ENCODE results near the gene ZFP36L1.
"Not testable (repeated sequence)": the region's sequence is repeated elsewhere in the genome, so short reads cannot be mapped to it uniquely, and the experiment has no call there.

Gene ZFP36L1

GRCh38 chr14:68784226-68784910 lies 8.5 kb downstream of the ZFP36L1 start:
- no peak for DNase-seq (ENCODE audit: low read depth)

- no peak for DNase-seq (ENCODE audit: low read depth)
Observed at GRCh38 chr14:68783408-68784225, 9.2 kb downstream of the ZFP36L1 start.

GRCh38 chr14:68782091-68782981 lies 10.5 kb downstream of the ZFP36L1 start:
- DNase-seq (ENCODE audit: low read depth): no peak

- DNase-seq (ENCODE audit: low read depth): no peak
Observed at GRCh38 chr14:68781161-68782021, 11.5 kb downstream of the ZFP36L1 start.

GRCh38 chr14:68780358-68781160 lies 12.3 kb downstream of the ZFP36L1 start:
- no peak for DNase-seq (ENCODE audit: low read depth)

DNA sequence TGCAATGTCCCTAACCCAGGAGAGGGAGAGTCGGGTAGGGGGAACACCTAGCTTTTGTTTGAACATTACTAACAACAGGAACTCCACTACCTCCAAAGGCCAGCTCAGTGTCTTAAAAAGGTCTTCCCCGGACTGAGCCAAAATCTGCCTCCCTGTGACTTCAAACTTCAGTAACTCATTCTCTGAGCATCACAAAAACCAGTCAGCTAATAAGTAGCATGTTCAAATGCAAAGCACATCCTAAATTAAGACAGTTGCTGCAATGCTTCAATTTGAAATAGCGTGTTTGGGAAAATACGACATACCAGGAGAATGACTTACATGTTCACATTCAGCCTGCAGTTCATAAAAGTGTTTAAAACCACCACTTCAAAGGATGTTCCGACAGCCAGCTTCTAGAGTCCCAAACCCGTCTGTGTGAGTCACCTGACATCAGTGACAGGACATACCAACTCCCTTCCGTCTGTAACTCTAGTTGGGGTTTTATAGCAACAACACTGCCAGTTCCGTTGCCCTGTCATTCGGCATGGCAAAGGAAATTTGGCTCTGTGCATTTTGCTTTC lies 13.0 kb downstream of the ZFP36L1 start:
- DNase-seq (ENCODE audit: low read depth): peak; percentile 89

- DNase-seq (ENCODE audit: low read depth): no peak
Observed at GRCh38 chr14:68777644-68778043, 15.2 kb downstream of the ZFP36L1 start.

GRCh38 chr14:68775614-68776126 lies 17.2 kb downstream of the ZFP36L1 start:
- DNase-seq (ENCODE audit: low read depth): no peak

- no peak for DNase-seq (ENCODE audit: low read depth)
Observed at GRCh38 chr14:68774771-68775613, 17.9 kb downstream of the ZFP36L1 start.

DNA sequence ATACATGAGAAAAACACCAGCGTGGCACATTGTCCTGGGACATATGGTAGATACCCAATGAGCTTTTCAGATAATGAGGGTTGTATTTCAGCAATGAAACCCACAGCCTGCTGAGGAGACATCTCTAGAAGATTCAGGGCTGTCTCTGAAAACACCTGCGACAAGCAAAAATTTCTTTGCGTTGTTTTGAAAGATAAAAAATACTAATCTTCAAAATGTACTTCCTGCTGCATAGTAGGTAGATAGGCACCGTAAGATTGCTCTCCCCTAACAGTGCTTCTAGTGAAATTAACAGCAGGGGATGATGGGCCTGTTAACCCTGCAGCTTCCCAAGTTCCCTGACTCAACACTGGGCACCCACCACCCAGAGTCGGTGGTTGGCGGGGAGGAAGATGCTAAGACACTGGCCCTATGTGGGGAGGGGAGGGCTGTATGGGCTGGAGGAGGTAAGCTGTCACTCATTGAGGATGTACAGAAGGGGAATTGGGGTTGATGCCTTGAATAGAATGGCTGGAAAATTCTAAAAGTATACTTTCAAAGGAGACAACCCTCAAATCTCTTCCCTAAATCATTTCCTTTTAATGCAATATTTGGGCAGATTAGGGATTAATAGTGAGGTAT lies 20.0 kb downstream of the ZFP36L1 start:
- DNase-seq (ENCODE audit: low read depth): no peak

GRCh38 chr14:68771631-68772030 lies 21.2 kb downstream of the ZFP36L1 start:
- DNase-seq (ENCODE audit: low read depth): no peak

DNA sequence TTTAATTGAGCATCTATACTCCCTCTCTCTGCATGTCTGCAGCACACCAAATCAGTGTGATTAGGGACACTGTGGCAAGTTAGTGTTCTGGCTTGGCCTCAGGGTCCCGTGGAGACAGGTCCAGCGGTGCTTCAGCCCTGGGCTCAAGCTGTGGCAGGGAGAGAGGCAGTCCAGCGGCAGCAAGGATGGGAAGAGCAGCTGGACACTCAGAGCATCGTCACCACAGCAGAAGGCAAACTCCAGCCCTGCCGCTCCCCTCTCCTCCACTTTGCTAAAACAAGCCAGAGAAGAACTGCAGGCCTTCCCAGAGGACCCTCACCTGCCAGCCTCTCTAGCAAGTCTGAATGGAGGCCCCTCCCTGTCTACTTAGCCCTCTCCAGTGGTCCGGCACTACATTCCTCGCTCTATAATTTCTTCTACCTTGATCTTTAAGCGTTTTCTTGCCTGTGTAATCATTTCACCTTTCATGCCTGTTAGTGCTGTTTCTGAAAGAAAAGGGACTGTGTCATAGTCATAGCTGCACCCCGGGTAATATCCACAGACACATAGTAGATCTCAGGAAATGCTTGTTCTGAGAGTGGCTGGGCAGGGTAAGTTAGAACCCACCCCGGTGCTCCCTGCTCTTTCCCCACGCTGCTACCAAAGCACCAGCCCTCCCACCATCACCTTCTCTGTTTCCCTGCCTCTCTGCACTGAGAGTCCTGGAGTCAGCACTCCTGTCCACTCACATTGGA lies 22.1 kb downstream of the ZFP36L1 start:
- no peak for DNase-seq (ENCODE audit: low read depth)

DNA sequence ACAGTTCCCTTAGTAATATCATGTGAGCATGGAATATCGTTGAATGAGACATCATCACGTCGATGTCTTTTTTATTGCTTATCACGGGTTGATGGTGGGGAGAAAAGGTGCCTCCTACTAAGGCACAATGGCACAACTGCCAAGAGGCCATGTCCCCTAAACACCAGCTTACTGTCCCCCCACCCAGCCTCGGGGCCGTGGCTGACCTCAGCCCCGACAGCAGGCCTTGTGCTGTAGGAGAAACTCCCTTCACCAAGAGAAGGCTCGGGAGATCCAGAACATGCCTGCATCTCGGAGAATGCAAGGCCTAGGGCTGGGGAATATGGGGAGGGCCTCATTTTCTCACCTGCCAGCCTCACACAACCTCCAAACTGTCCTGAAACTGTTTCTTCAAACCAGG lies 22.8 kb downstream of the ZFP36L1 start:
- no peak for DNase-seq (ENCODE audit: low read depth)

- no peak for DNase-seq (ENCODE audit: low read depth)
Observed at GRCh38 chr14:68768316-68768715, 24.6 kb downstream of the ZFP36L1 start.

- DNase-seq (ENCODE audit: low read depth): no peak
Observed at GRCh38 chr14:68767248-68767645, 25.6 kb downstream of the ZFP36L1 start.

GRCh38 chr14:68766299-68767247 lies 26.3 kb downstream of the ZFP36L1 start:
- DNase-seq (ENCODE audit: low read depth): no peak

DNA sequence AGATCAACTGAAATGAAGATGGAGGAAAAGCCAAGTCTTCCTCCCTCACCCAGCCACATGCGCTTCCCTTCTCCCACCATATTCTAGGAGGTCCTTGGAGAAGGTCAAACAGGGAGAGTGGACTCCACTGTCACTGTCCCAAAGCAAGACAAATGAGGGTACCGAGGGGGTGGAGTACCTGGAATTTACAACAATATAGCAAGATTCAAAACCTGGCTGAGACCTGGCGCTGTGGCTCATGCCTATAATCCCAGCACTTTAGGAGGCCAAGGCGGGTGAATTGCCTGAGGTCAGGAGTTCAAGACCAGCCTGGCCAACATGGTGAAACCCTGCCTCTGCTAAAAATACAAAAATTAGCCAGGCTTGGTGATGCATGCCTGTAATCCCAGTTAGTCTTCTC lies 29.0 kb downstream of the ZFP36L1 start:
- not testable (repeated sequence) for DNase-seq (ENCODE audit: low read depth)
